ENCODE results near the gene TRAF7. TPM values are rescaled to one million over a fixed set of nuclear protein-coding genes. Genes with fewer than 3 reads are reported as not detected.
A peak's percentile ranks its signal among the peaks of the same experiment; 100 is the strongest.

TRAF7 gene
- total RNA-seq, 1 experiment from 2014 or later = 118 TPM

DNA sequence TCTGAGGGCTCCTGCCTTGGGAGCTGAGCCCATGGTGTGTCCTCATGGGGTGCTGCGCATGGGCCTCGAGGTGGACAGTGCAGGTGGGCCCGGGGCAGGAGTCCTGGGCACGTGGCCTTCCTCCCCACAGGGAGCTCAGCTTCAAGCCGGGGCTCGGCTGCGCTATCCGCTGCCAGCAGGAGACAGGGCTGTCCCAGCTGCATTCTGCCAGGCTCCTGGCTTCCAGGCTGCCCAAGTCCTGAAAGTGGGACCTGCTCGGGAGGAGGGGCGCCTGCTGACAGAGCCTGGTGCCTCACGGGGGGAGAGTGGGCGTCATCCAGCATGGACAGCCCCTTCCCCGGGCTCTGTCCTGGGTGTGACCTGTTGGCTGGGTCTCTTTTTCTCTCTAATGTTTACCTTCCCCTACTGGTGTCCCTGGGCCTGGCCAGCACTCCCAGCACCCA, 7.1 kb downstream of the TRAF7 start:
- peaks cover 39% of the 10 kb centered on the region for H3K36me3 Mint-ChIP-seq (ENCODE audit: insufficient read depth, unreplicated experiment)
- no peak for TF ChIP-seq CTCF (IDR thresholded peaks at IDR 0.05; ENCODE audit: unreplicated experiment)
- DNase-seq = peak; percentile 58
- intact Hi-C loops (cut with micrococcal nuclease; ENCODE audit: unreplicated experiment) = no loop called here
- peaks cover 46% of the 10 kb centered on the region for H3K4me1 Mint-ChIP-seq (ENCODE audit: low read depth, unreplicated experiment)
- no TSS peak for BruUV-seq (replicated peaks)
- H3K4me3 Mint-ChIP-seq (ENCODE audit: low read depth, unreplicated experiment) = peak overlapping the region; percentile 58
- H3K27ac Mint-ChIP-seq (ENCODE audit: unreplicated experiment) = peak overlapping the region; percentile 78
- CTCF ChIA-PET = interaction anchor here (0.9 kb wide), 1 partner anchor 126 kb away, joined by 3 read pairs; no protein-coding TSS in a partner anchor
- H3K9me3 Mint-ChIP-seq (ENCODE audit: low read depth, unreplicated experiment) = no peaks in the 10 kb centered on the region
- no peaks in the 10 kb centered on the region for H3K27me3 Mint-ChIP-seq (ENCODE audit: unreplicated experiment)

GRCh38 chr16:2163211-2163881, 7.8 kb downstream of the TRAF7 start:
- BruUV-seq (replicated peaks) = no TSS peak
- H3K27ac Mint-ChIP-seq (ENCODE audit: unreplicated experiment) = peak overlapping the region; percentile 78
- TF ChIP-seq CTCF (IDR thresholded peaks at IDR 0.05; ENCODE audit: unreplicated experiment) = no peak
- intact Hi-C loops (cut with micrococcal nuclease; ENCODE audit: unreplicated experiment) = no loop called here
- CTCF ChIA-PET = interaction anchor here (0.6 to 1.0 kb wide), 4 partner anchors 10 to 52 kb away, joined by 3 read pairs; partner anchors contain the start of gene PGP
- peak; percentile 89 for DNase-seq
- peaks cover 38% of the 10 kb centered on the region for H3K36me3 Mint-ChIP-seq (ENCODE audit: insufficient read depth, unreplicated experiment)
- H3K27me3 Mint-ChIP-seq (ENCODE audit: unreplicated experiment) = no peaks in the 10 kb centered on the region
- H3K9me3 Mint-ChIP-seq (ENCODE audit: low read depth, unreplicated experiment) = no peaks in the 10 kb centered on the region
- peak overlapping the region; percentile 58 for H3K4me3 Mint-ChIP-seq (ENCODE audit: low read depth, unreplicated experiment)
- peaks cover 41% of the 10 kb centered on the region for H3K4me1 Mint-ChIP-seq (ENCODE audit: low read depth, unreplicated experiment)

DNA sequence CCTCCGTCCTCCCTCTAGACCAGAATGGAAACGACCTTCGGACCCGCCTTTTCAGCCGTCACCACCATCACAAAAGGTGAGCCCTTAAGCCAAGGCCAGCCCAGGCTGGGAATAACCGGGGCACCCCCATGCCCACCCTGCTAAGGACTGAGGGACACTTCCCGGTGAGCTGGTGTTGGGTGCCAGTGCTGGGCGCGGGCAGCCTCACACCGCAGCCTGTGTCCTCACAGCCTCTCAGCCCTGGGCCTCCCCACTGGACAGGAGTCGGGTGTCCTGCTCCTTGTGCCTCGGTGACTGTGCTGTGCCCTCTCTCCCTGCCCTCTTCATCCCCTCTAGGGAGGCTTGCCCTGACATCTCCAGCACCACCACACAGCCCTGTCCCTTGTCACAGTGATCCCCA, 10.3 kb downstream of the TRAF7 start:
- Mint-ChIP-seq H3K36me3 (ENCODE audit: insufficient read depth, unreplicated experiment) (peaks cover 57% of the 10 kb centered on the region), H3K27me3 (ENCODE audit: unreplicated experiment) (no peaks in the 10 kb centered on the region), H3K27ac (ENCODE audit: unreplicated experiment) (no peak overlapping the region), H3K9me3 (ENCODE audit: low read depth, unreplicated experiment) (no peaks in the 10 kb centered on the region), H3K4me1 (ENCODE audit: low read depth, unreplicated experiment) (peaks cover 33% of the 10 kb centered on the region), H3K4me3 (ENCODE audit: low read depth, unreplicated experiment) (no peak overlapping the region)
- no peak for DNase-seq
- BruUV-seq (replicated peaks) = no TSS peak
- intact Hi-C loops (cut with micrococcal nuclease; ENCODE audit: unreplicated experiment) = no loop called here
- CTCF ChIA-PET = no interaction called here
- TF ChIP-seq CTCF (IDR thresholded peaks at IDR 0.05; ENCODE audit: unreplicated experiment) = no peak

DNA sequence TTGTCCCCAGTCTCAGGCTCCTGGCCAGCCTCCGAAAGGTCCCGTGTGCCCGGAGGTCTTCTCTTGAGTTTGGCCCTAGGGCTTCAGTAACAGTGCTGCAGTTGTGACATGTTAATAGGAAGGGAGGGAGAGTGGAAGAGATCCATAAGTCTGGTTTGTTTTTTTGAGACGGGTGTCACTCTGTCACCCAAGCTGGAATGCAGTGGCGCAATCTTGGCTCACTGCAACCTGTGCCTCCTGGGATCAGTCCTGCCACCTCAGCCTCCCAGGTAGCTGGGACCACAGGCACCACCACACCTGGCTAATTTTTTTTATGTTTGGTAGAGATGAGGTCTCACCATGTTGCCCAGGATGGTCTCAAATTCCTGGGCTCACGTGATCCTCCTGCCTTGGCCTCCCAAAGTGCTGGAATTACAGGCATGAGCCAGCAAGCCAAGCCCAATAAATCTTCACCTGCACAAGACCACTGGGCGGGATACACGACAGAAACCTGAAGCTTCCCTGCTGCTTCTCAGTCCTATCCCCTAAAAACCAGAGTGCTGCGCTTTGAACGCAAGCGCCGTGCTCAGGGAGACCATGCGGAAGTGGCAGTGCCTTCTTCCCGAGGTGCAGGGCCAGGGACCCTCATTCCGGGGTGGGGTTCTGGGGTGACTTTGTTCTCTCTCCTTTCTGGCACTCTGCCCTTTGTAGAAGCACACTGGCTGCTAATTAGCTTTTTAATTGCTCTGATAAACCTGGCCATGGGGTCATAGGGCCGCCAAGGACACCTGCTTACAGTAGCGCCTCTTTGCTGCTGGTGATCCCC, 10.9 kb downstream of the TRAF7 start:
- Mint-ChIP-seq H3K27me3 (ENCODE audit: unreplicated experiment) (no peaks in the 10 kb centered on the region), H3K36me3 (ENCODE audit: insufficient read depth, unreplicated experiment) (peaks cover 58% of the 10 kb centered on the region), H3K27ac (ENCODE audit: unreplicated experiment) (no peak overlapping the region), H3K9me3 (ENCODE audit: low read depth, unreplicated experiment) (no peaks in the 10 kb centered on the region), H3K4me1 (ENCODE audit: low read depth, unreplicated experiment) (peaks cover 33% of the 10 kb centered on the region), H3K4me3 (ENCODE audit: low read depth, unreplicated experiment) (no peak overlapping the region)
- DNase-seq = no peak
- CTCF ChIA-PET = no interaction called here
- TF ChIP-seq CTCF (IDR thresholded peaks at IDR 0.05; ENCODE audit: unreplicated experiment) = no peak
- intact Hi-C loops (cut with micrococcal nuclease; ENCODE audit: unreplicated experiment) = no loop called here
- BruUV-seq (replicated peaks) = no TSS peak

Measured in Calu3 (cell line).